Measurements from ENCODE around the gene PARL. TPM values are rescaled to one million over a fixed set of nuclear protein-coding genes. Genes with fewer than 3 reads are reported as not detected.

PARL gene
- total and polyA plus RNA-seq, 2 of the 8 experiments (the other 6 are each of a cell fraction or from before 2014, with no cell fraction given): 62.7 to 85.0 TPM

DNA sequence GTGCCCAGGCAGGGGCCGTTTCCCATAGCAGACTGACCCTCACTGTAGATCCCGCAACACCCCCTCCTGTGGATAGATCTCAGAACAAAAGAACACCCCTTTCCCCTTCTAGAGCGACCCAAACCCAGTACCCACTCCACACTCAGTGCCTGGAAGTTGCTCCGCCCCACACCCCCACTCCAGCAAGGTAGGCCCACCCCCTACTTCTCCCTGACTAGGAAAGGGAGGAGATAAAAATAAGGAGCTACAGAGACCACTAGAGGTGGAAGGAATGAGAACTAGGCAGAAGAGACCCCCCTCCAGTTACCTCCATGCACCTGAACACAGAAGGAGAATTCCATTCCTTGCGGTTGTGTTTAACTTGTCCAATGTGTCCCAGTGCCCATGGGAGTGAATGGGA lies 30.2 kb upstream of the PARL start:
- H4K91ac ChIP-seq (replicated peaks; ENCODE audit: insufficient read length, low read length): no peak overlapping the region
- no peak overlapping the region for H3K27ac ChIP-seq (ENCODE audit: low read depth, low read length)
- H2BK120ac ChIP-seq (replicated peaks; ENCODE audit: low read depth, low read length): no peak overlapping the region
- H2BK20ac ChIP-seq (ENCODE audit: low read length): no peak overlapping the region
- H3K56ac ChIP-seq (replicated peaks; ENCODE audit: insufficient read length, low read depth, low read length): no peak overlapping the region
- no peak for FAIRE-seq
- no peak overlapping the region; the same call in 1 of the 2 replicates for H3K18ac ChIP-seq (ENCODE audit: extremely low read depth, low read length)
- no peak overlapping the region for H3K14ac ChIP-seq (ENCODE audit: insufficient read length)
- H3K79me2 ChIP-seq (ENCODE audit: control insufficient read depth in 1 of 2, insufficient read depth in 2 of 2, low read length in 2 of 2): no peaks in the 10 kb centered on the region
- H3K79me1 ChIP-seq (ENCODE audit: low read depth, low read length): no peaks in the 10 kb centered on the region
- no peak overlapping the region for H3K23ac ChIP-seq (ENCODE audit: insufficient read length)
- no peak overlapping the region for H3K4me3 ChIP-seq (ENCODE audit: extremely low read depth in 1 of 4, insufficient read depth in 2 of 4, low read depth in 3 of 4, low read length in 4 of 4)
- 0 out of 2 replicates have a peak overlapping the region, but pooled peaks have one; percentile 35 for H4K8ac ChIP-seq (ENCODE audit: extremely low read depth, insufficient read depth, low read length)
- no peak overlapping the region for H2BK5ac ChIP-seq (ENCODE audit: low read depth, low read length)
- H3K4me1 ChIP-seq (replicated peaks in 1 of 4; ENCODE audit: control insufficient read depth in 3 of 4, insufficient read depth in 4 of 4, low read length in 3 of 4): peaks cover 0 to 7% (median 0%) of the 10 kb centered on the region in 4 experiments; a peak in 1 of 7 replicates
- no peak overlapping the region for H3K9ac ChIP-seq (replicated peaks in 1 of 4; ENCODE audit: extremely low read depth in 1 of 4, low read depth in 3 of 4, low read length in 3 of 4)
- no peak overlapping the region for H2BK12ac ChIP-seq (ENCODE audit: low read depth, low read length)
- ChIA-PET CTCF (ENCODE audit: partially characterized antibody) (interaction anchor here (0.7 to 3.7 kb wide), 8 partner anchors 9 to 75 kb away, joined by 3 to 29 read pairs (median 4); no protein-coding TSS in a partner anchor), POLR2A (ENCODE audit: partially characterized antibody) (interaction anchor here (0.8 to 1.4 kb wide), 2 partner anchors 13 to 104 kb away, joined by 3 to 5 read pairs; no protein-coding TSS in a partner anchor)
- peak overlapping the region; percentile 51; the same call in 1 of the 2 replicates for H2AFZ ChIP-seq (ENCODE audit: low read length)
- no peak overlapping the region for H3K4me2 ChIP-seq (ENCODE audit: insufficient read depth in 1 of 2, low read depth in 2 of 2, low read length in 2 of 2)
- no peaks in the 10 kb centered on the region for H3K23me2 ChIP-seq (ENCODE audit: low read depth, low read length)
- H4K20me1 ChIP-seq (replicated peaks in 1 of 2; ENCODE audit: control insufficient read depth in 1 of 2, insufficient read depth in 2 of 2, low read length in 2 of 2): no peaks in the 10 kb centered on the region
- peaks cover 0 to under 1% (median 0%) of the 10 kb centered on the region in 4 experiments; a peak in 1 of 8 replicates for H3K36me3 ChIP-seq (ENCODE audit: control insufficient read depth in 2 of 4, insufficient read depth in 4 of 4, low read length in 3 of 4)
- no peak overlapping the region for H2AK5ac ChIP-seq (ENCODE audit: low read depth, low read length)
- H2BK15ac ChIP-seq (ENCODE audit: low read length): no peak overlapping the region
- H4K5ac ChIP-seq (ENCODE audit: insufficient read length, low read depth, low read length): no peak overlapping the region
- 83% methylated on average over 5 of the region's 5 CpGs; no CpG with 5 or more reads in 1 of the 2 experiments for WGBS, 2 experiments (ENCODE audit: extremely low coverage in 1 of 2, insufficient coverage in 1 of 2, insufficient read length in 1 of 2, insufficient replicate concordance in 2 of 2, low coverage in 1 of 2, low lambda C conversion rate in 2 of 2, missing lambda C conversion rate in 1 of 2)
- H3K4ac ChIP-seq (replicated peaks; ENCODE audit: insufficient read length, low read depth, low read length): no peak overlapping the region
- H3K27me3 ChIP-seq (replicated peaks in 1 of 4; ENCODE audit: control insufficient read depth in 3 of 4, extremely low read depth in 1 of 4, insufficient read depth in 3 of 4, low read length in 3 of 4): no peaks in the 10 kb centered on the region
- H3K9me3 ChIP-seq (ENCODE audit: insufficient read depth in 2 of 2, low read depth in 1 of 2, low read length in 1 of 2): no peaks in the 10 kb centered on the region
- DNase-seq (ENCODE audit: low read depth in 1 of 2, low spot score in 2 of 2): no peak
- no peak for TF ChIP-seq CHD1 (IDR thresholded peaks at IDR 0.05; ENCODE audit: low read depth, low read length)
- TF ChIP-seq HDAC2 (IDR thresholded peaks at IDR 0.05; ENCODE audit: borderline replicate concordance in 1 of 2, low read depth in 2 of 2, low read length in 2 of 2): no peak
- TF ChIP-seq TAF7 (optimal IDR thresholded peaks at IDR 0.05; ENCODE audit: borderline replicate concordance, low read depth, low read length): no peak
- TF ChIP-seq CHD2 (IDR thresholded peaks at IDR 0.05; ENCODE audit: low read length): no peak
- no peak for TF ChIP-seq SRF (IDR thresholded peaks at IDR 0.05; ENCODE audit: low read depth, low read length)
- TF ChIP-seq YY1 (IDR thresholded peaks at IDR 0.05; ENCODE audit: low read depth, low read length): no peak
- TF ChIP-seq CTBP2 (IDR thresholded peaks at IDR 0.05; ENCODE audit: borderline replicate concordance, insufficient read depth, insufficient read length, low read length): no peak
- no peak for TF ChIP-seq POLR2A (IDR thresholded peaks at IDR 0.05; ENCODE audit: control extremely low read depth in 1 of 2, low read depth in 2 of 2, low read length in 2 of 2)
- no peak for TF ChIP-seq SP1 (IDR thresholded peaks at IDR 0.05; ENCODE audit: low read depth, low read length)
- TF ChIP-seq EZH2 (IDR thresholded peaks at IDR 0.05; ENCODE audit: low read depth, low read length, severe bottlenecking): no peak
- TF ChIP-seq POLR2AphosphoS5 (IDR thresholded peaks at IDR 0.05; ENCODE audit: low read depth, low read length): no peak
- TF ChIP-seq EGR1 (IDR thresholded peaks at IDR 0.05; ENCODE audit: borderline replicate concordance, low read depth, low read length): no peak
- TF ChIP-seq SUZ12 (IDR thresholded peaks at IDR 0.05; ENCODE audit: low read length): no peak
- TF ChIP-seq TAF1 (IDR thresholded peaks at IDR 0.05; ENCODE audit: low read depth, low read length): no peak

All from H1 (cell line).